Ecto neural progenitor cell (in vitro differentiated cells): ENCODE results near the gene ERCC5.
A peak's percentile ranks its signal among the peaks of the same experiment; 100 is the strongest.

Source experiments
- DNase-seq: peaks from one replicate; pipeline ENCODE4 v3.0.0-alpha.2; 2018; ENCODE audit warnings: low spot score

The ERCC5 gene

GRCh38 chr13:102845289-102845629, 573 bp upstream of the ERCC5 start:
- DNase-seq: no peak

DNA sequence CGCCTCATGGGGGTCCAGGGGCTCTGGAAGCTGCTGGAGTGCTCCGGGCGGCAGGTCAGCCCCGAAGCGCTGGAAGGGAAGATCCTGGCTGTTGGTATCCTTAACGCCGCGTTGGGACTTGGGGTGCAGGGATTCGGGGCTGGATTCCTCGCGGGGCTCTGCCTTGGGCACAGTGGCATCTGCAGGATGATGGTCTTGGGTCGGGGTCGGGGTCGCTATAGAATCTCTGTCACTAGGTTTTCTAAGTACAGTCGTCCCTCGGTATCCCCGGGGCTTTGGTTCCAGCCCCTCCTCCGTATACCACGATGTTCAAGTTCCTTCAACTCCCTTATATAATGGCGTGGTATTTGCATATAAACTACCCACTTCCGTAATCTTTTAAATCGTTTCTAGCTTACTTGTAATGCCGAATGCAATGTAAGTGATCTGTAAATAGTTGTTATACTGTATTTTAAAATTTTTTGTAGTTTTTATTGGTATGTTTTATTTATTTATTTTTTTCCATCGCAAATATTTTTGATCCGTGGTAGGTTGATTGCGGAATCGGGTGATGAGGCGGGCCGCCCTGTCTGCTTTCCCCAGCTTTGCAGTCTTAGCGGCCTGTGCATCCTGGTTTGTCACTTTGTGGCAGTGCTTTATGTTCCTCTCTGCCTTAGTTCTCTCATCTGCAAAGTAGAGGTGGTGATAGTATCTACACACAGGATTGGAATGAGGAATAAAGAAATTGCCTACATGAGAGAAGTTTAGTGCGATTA, 606 bp downstream of the ERCC5 start:
- no peak for DNase-seq

DNA sequence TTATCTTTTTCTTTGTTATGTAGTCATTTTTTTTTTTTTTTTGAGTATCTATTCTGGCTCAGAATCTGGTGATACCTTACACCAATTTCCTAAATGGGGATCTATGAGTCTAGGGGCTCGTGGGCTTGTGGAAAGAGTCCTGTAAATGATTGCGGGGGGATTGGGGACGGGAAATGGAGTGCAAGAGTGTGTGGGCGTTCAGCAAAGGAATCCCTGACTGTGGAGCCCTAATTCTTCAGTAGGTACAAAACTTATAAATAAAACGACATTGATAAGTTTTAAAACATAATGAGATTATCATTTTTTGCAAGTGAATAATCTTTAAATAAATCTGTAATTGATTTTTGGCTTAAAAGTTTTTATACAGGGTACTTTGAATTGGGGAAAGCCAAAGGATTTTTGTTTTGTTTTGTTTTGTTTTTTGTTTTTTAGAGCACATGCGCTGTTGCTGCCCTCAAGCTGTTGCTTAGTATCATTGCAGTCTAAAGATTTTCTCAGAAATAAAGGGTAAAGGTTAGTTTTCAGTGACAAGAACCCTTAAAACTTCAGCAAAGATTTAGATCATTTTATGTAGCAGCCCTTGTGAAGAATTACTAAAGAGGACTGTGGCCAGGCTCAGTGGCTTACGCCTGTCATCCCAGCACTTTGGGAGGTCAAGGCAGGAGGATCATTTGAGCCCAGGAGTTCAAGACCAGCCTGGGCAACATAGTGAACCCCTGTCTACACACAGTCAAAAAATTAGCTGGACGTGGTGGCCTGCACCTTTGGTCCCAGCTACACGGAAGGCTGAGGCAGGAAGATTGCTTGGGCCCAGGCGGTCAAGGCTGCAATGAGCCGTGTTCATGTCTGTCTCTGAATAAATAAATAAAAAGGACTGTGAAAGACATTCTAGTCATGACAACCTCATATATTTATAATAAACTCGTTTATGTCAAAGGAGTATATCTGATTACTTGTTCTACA, 1.7 kb downstream of the ERCC5 start:
- DNase-seq: no peak

- no peak for DNase-seq
These were observed 3.1 kb downstream of the ERCC5 start for GRCh38 chr13:102848956-102849355.

- DNase-seq: no peak
These were observed 6.7 kb downstream of the ERCC5 start for GRCh38 chr13:102852556-102852955.

GRCh38 chr13:102854675-102855074, 8.8 kb downstream of the ERCC5 start:
- DNase-seq: no peak

DNA sequence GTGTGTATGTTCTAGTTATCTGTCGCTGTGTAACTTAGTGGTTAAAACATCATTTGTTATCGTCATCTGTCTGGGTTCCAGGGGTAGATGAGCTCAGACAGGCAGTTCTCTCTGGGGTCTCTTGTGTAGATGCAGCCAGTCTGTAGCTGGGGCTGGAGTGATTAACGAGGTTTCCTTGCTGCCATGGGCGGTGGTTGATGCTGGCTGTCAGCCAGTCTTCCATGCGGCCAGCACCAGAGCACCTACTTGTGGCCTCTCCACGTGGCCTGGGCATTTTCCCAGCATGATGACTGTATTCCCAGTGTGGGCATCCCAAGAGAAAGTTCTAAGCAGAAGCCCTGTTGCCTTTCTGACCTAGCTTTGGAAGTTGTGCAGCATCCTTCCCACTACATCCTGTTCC, 10.7 kb downstream of the ERCC5 start:
- no peak for DNase-seq

DNA sequence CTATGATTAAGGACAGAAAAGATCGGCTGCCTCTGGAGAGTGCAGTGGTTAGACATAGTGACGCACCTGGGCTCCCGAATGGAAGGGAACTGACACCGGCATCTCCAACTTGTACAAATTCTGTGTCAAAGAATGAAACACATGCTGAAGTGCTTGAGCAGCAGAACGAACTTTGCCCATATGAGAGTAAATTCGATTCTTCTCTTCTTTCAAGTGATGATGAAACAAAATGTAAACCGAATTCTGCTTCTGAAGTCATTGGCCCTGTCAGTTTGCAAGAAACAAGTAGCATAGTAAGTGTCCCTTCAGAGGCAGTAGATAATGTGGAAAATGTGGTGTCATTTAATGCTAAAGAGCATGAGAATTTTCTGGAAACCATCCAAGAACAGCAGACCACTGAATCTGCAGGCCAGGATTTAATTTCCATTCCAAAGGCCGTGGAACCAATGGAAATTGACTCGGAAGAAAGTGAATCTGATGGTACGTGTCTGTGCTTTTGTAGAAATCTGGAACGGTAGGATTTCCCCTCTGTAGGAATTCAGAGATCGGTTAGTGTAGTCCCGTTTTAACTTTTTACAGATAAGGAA, 16.9 kb downstream of the ERCC5 start:
- no peak for DNase-seq

DNA sequence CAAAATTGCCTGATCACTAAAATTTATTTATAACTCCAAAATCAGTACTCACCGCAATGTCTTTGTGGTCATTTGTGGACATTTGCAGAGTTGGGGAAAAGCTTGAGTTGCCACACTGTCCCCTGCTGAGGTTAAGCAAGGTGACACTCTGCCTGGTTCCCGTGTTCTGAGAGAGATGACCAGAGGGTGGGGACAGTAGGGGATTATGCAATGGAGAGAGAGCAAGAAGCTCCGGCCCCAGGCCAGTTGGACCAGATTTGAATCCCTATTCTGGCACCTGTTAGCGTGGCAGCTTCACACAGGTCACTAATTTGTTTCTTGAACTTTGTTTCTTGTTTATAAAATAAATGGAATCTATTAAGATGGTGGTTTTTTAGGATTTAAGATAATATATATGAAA, 17.8 kb downstream of the ERCC5 start:
- no peak for DNase-seq

- no peak for DNase-seq
These were observed 22.6 kb downstream of the ERCC5 start for GRCh38 chr13:102868366-102868936.

DNA sequence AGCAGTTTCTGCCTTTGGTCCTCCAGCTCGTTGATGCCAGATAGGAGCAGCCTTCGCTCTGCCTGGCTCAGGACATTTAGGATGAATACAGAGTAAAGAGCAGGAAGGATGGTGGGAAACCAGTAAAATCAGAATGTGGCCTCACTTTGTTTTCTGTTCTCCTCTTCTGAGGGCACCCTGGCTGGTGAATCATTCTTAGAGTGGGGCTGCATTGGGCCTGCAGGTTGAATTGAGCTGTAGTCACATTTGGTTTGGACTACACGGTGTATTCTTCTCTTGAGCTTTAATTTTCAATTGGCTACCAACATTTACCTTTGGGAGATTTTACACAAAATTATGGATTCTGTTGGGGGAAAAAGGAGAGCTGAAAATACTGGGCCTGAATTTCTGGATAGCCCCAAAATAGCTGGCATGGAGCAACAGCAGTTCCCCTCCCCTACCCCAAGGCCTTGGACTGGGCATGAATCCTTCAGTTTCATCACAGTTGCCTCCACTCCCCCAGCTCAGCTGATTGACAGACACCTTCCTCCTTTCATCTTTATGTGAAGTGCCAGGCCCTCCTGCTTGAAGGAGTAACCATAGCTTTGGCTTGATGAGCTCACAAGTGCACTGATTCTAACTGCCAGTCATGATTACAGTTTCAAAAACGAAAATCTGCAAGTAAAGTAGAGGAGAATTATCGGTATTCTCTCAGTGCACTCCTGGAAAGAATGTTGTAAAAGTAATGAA, 24.3 kb downstream of the ERCC5 start:
- no peak for DNase-seq

DNA sequence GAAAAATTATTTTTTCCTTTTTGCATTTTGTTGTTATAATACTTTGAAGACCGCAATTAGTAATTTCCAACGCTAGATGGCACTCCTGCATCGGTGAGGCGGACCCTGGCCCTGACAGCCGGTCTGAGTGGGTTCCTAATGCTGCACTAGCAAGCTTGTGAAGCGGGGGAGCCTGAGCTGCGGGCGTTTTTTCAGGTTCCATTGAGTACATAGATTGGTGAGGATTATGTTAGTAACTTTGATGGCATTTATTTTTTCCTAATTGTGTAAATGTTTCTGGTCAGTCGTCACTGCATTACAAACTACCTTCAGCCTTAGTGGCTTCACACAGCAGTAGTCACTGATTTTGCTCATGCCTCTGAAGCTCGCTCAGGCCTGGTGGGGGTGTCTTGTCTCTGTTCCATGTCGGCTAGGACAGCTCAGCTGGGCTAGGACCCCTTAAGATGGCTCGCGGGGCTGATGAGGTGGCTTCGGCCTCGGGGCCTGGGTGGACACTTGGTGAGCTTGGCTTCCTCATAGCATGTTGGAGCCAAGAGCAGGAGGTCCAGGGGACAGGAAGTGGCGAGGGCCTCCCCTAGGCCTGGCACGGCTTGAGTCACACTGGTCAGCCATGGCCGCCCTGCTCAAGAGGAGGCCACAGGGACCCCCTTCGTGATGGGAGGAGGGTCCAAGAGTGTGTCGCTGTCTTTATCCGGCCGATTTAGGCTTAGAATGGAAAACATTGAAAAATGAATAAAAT, 25.0 kb downstream of the ERCC5 start:
- DNase-seq: peak; percentile 68

DNA sequence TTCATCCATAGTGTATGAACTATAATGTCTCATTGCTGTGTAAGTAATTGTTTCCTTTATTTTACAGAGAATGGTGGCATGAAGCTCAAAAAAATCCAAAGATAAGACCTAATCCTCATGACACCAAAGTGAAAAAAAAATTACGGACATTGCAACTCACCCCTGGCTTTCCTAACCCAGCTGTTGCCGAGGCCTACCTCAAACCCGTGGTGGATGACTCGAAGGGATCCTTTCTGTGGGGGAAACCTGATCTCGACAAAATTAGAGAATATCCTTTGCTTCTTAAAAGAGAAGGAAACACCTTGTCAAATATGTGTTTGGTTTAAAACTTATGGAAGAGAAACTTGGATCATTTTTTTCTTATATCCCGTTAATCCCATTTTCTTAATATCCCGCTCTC, 26.3 kb downstream of the ERCC5 start:
- DNase-seq: no peak

DNA sequence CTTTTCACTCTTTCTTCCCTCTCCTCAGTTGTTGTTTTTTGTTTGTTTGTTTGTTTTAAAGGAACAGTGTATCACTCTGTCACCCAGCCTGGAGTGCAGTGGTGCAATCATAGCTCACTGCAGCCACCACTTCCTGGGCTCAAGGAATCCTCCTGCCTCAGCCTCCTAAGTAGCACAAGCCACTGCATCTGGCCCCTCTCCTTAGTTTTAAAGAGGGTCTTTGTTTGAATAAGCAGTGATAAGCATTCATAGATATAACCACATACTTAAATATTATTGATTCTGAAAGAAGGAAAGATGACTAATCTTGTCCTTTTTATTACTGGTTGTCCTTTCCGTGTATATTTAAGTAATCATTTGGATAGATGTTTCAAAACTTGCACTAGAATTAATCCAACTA, 26.7 kb downstream of the ERCC5 start:
- DNase-seq: no peak

DNA sequence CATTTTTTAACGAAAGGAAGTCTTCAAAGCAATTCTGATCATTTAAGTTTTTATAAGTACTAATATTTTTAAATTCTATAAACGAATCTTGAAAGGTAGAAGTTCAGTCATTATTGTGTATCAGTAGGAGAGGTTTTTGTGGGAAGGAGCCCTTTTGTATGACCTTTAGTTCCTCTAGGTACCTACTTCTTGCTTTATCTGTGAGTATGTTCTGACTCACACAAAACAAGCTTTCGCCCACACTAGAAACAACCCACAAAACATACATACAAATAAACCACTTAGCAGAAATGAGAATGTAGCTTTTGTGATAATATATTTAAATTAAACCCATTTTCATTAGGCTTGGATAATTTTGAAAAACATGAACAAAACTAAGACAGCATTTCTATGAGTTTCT, 27.8 kb downstream of the ERCC5 start:
- DNase-seq: no peak

DNA sequence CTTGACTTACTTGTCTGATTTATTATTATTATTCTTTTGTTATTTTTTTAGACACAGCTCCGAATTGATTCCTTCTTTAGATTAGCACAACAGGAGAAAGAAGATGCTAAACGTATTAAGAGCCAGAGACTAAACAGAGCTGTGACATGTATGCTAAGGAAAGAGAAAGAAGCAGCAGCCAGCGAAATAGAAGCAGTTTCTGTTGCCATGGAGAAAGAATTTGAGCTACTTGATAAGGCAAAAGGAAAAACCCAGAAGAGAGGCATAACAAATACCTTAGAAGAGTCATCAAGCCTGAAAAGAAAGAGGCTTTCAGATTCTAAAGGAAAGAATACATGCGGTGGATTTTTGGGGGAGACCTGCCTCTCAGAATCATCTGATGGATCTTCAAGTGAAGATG, 29.4 kb downstream of the ERCC5 start:
- DNase-seq: no peak

DNA sequence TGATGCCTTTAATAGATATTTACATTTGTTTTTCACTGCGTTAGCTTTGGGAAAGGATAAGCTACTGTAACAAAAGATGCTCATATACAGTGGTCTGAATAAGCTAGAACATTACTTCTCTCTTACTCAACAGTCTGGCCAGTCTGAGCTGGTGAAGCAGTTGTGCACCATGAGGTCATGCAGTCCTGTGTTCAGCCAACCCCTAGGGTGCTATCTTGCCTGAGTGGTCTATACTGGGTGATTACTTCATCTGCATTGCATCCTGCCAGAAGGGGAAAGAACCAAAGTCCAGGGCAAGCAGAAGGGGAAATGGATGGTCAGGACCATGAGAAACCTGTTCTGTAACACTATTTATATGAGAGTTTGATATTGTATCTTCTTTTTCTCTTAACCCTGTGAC, 31.5 kb downstream of the ERCC5 start:
- DNase-seq: no peak

DNA sequence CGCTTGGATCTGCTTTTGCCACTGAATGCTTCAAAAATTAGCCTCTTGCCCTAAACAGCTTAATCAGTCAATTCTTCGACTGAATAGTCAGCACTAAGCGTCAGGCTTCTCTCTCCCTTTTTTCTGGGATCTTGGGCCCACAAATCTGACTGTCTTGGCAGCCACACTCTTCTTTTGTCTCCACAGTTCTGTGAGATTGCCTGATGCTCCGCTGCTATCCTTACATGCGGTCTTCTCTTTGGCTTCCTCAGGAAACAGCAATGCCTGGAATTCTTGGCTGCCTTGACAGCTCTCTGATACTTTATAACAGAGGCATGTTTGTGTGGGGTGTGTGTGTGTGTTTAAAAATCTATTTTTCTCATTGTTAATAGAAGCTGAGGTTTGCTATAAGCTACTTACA, 32.6 kb downstream of the ERCC5 start:
- no peak for DNase-seq

- DNase-seq: no peak
These were observed 34.1 kb downstream of the ERCC5 start for GRCh38 chr13:102879793-102880499.

DNA sequence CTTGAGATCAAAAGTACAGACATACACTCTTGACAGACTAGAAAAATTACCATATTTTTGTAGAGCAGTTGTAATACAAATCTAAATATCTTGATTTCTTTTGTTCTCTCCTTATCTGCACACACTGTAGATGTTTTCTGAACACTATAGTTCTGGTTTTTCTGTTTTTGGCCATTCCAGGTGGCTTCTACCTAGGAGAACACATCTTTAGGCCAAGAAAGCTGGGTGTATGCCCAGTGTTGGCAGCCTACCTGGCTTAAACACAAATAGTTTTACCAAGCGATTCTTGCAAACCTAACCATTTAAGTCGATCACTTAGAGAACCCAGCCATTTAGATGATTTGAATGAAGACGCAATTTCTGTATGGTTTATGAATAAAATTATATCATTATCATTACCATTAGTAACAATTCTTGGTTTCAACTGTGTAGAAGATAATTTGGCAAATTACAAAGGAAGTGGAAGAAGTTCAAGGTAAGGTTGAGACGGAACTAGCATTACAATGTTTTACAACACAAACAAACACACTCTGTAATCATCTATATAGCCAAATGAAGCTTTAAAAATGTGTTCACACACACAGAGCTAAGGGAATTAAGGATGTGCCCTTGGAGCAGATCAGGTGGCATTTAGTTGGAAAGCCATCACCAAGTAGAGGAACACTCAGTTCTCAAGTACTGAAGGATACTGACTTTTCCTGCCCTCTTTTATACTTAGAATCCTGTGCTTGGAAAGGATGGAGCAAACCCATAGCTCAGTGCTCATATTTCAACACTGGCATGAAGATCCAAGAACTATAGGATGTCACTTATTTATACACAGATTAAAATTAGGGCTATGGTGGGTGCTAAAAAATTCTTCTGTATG, 36.2 kb downstream of the ERCC5 start:
- DNase-seq: no peak
